Common myeloid progenitor, CD34-positive (primary cell): ENCODE results near the gene RABL6.
A peak's percentile ranks its signal among the peaks of the same experiment; 100 is the strongest.
"Not testable (repeated sequence)": the region's sequence is repeated elsewhere in the genome, so short reads cannot be mapped to it uniquely, and the experiment has no call there.

ENCODE experiments used
- CTCF ChIA-PET: fragments of 350-600 bp; sonication (Branson Sonifier 250); formaldehyde crosslinking; loops from one replicate; lab custom pipeline; 2021; ENCODE audit warnings: antibody characterized with exemption; lab: Charles Lee
- POLR2A ChIA-PET: fragments of 350-600 bp; sonication (Branson Sonifier 250); formaldehyde crosslinking; loops from one replicate; lab custom pipeline; 2021; ENCODE audit warnings: antibody characterized with exemption; lab: Charles Lee
- DNase-seq, 3 donors: peaks; one replicate each; pipeline versions ENCODE4 v3.0.0 to v3.0.0-alpha.2; 2013
- H3K27ac ChIP-seq, 2 experiments: 1 replicate in 1 of 2; 2 replicates in 1 of 2; pipeline ENCODE4 v1.7.0; 2013; ENCODE audit warnings: inconsistent platforms in 2 of 2, low read length in 2 of 2, mild to moderate bottlenecking in 2 of 2, low read depth in 1 of 2, moderate library complexity in 1 of 2; ENCODE audit not compliant: severe bottlenecking in 2 of 2, insufficient read depth in 1 of 2, poor library complexity in 1 of 2
- H3K27me3 ChIP-seq, 5 experiments: replicated peaks in 2 of 5; 1 replicate in 3 of 5; 2 replicates in 2 of 5; pipeline versions ENCODE4 v1.6.1 to v1.7.0; 2013; ENCODE audit warnings: low read length in 4 of 5, mild to moderate bottlenecking in 2 of 5, moderate library complexity in 2 of 5, inconsistent platforms in 1 of 5; ENCODE audit not compliant: insufficient read depth in 5 of 5, control insufficient read depth in 4 of 5
- H3K36me3 ChIP-seq, 4 experiments: 1 replicate in 2 of 4; 2 replicates in 2 of 4; pipeline versions ENCODE4 v1.6.1 to v1.7.0; 2013; ENCODE audit warnings: low read length in 3 of 4, control low read depth in 1 of 4, mild to moderate bottlenecking in 1 of 4; ENCODE audit not compliant: control insufficient read depth in 4 of 4, insufficient read depth in 4 of 4
- H3K4me1 ChIP-seq, 4 experiments: 1 replicate in 3 of 4; 2 replicates in 1 of 4; pipeline versions ENCODE4 v1.6.1 to v1.7.1; 2013; ENCODE audit warnings: low read length in 3 of 4, mild to moderate bottlenecking in 3 of 4, control low read depth in 1 of 4, inconsistent platforms in 1 of 4, moderate library complexity in 1 of 4; ENCODE audit not compliant: control insufficient read depth in 4 of 4, insufficient read depth in 4 of 4; ENCODE audit errors: control extremely low read depth in 1 of 4
- H3K4me3 ChIP-seq, 7 experiments: 1 replicate in 4 of 7; 2 replicates in 3 of 7; pipeline versions ENCODE4 v1.5.1 to v1.7.0; 2013; ENCODE audit warnings: mild to moderate bottlenecking in 7 of 7, low read length in 6 of 7, moderate library complexity in 6 of 7, inconsistent platforms in 2 of 7, low read depth in 2 of 7, control low read depth in 1 of 7; ENCODE audit not compliant: insufficient read depth in 4 of 7, control insufficient read depth in 1 of 7; ENCODE audit errors: extremely low read depth in 1 of 7
- H3K9me3 ChIP-seq, 5 experiments: 1 replicate in 4 of 5; 2 replicates in 1 of 5; pipeline versions ENCODE4 v1.6.1 to v1.7.1; 2013; ENCODE audit warnings: low read length in 4 of 5, mild to moderate bottlenecking in 2 of 5, inconsistent platforms in 1 of 5, low read depth in 1 of 5, moderate library complexity in 1 of 5; ENCODE audit not compliant: control insufficient read depth in 4 of 5, insufficient read depth in 2 of 5; ENCODE audit errors: control extremely low read depth in 1 of 5
- WGBS: methylation state at CpG from one replicate; pipeline ENCODE4 v1.1.5; 2013; ENCODE audit not compliant: insufficient coverage; 5-methylcytosine and 5-hydroxymethylcytosine counted together

RABL6 gene

DNA sequence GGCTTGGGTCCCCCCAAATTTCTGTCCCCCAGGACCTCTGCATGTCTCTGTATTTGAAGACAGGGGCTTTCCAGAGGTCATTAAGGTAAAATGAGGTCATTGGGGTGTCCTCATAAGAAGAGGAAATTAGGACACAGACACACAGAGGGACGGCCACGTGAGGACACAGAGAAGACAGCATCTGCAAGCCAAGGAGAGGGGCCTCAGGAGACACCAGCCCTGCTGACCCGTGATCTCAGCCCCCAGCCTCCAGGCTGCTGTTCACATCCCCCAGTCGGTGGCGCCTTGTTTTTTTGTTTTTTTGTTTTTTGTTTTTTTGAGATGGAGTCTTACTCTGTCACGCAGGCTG lies 12.8 kb upstream of the RABL6 start:
- ChIA-PET CTCF (interaction anchor here (1.7 to 2.0 kb wide), 2 partner anchors 18 to 20 kb away, joined by 4 to 5 read pairs; no protein-coding TSS in a partner anchor), POLR2A (no interaction called here)
- Histone ChIP-seq H3K4me1 (peaks cover 0 to 39% (median 31%) of the 10 kb centered on the region in 4 experiments), H3K36me3 (peaks cover 0 to 17% (median 4%) of the 10 kb centered on the region in 4 experiments), H3K27me3 (peaks cover 0 to 24% (median 5%) of the 10 kb centered on the region in 5 experiments), H3K4me3 (no peak overlapping the region), H3K9me3 (no peaks in the 10 kb centered on the region), H3K27ac (no peak overlapping the region)
- DNase-seq, result no peak
- WGBS, result 95% methylated on average over 4 of the region's 6 CpGs

DNA sequence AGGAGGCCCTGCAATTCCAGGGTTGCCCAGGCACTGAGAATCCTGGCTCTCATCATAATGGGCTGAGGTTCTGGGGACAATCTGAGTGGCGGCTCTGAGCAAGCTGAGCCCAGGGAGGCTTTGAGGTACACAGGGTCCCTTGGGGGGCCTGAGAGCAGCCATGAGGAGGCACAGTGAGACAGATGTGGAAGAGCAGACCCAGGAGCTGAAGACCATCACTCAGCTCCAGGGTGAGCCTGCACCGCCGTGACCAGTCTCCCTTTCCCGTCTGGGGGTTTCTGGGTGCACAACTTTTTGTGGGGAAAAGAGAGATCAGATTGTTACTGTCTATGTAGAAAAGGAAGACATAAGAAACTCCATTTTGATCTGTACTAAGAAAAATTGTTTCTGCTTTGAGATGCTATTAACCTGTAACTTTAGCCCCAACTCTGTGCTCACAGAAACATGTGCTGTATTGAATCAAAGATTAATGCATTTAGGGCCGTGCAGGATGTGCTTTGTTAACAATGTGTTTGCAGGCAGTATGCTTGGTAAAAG lies 11.4 kb upstream of the RABL6 start, which contains the start of gene CCDC183:
TSS of gene CCDC183 (plus strand) at position 101 of the 537 bp plus-strand sequence. CDS start at position 161, 60 bp downstream.
- ChIA-PET POLR2A (no interaction called here), CTCF (interaction anchor here (0.6 to 0.9 kb wide), 2 partner anchors 11 to 251 kb away, joined by 3 read pairs; partner anchors contain the start of gene RABL6)
- 88% methylated on average over 1 of the region's 5 CpGs for WGBS

DNA sequence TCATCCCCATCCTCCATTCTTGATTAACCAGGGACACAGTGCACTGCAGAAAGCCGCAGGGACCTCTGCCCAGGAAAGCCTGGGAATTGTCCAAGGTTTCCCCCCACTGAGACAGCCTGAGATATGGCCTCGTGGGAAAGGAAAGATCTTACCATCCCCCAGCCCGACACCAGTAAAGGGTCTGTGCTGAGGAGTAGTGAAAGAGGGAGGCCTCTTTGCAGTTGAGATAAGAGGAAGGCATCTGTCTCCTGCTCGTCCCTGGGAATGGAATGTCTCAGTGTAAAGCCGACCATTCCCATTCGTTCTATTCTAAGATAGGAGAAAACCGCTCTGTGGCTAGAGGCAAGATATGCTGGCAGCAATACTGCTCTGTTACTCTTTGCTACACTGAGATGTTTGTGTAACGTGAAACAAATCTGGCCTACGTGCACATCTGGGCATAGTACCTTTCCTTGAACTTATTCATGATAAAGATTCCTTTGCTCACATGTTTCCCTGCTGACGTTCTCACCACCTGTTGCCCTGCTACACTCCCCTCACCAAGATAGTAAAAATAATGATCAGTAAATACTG lies 10.9 kb upstream of the RABL6 start:
- peaks cover 0 to 24% (median 5%) of the 10 kb centered on the region in 5 experiments for H3K27me3 ChIP-seq
- CTCF ChIA-PET, H3K27ac ChIP-seq, H3K9me3 ChIP-seq, DNase-seq, H3K4me3 ChIP-seq, POLR2A ChIA-PET: not testable (repeated sequence)
- peaks cover 0 to 17% (median 4%) of the 10 kb centered on the region in 4 experiments for H3K36me3 ChIP-seq
- WGBS, result 50% methylated on average over 9 of the region's 10 CpGs
- peaks cover 0 to 41% (median 34%) of the 10 kb centered on the region in 4 experiments for H3K4me1 ChIP-seq

More for the DNA sequence above, 11.4 kb upstream of the RABL6 start, which contains the start of gene CCDC183:
- H3K4me1 ChIP-seq, result peaks cover 0 to 43% (median 36%) of the 10 kb centered on the region in 4 experiments
- no peak within 1 kb of the TSS for H3K4me3 ChIP-seq
- no peak within 1 kb of the TSS for H3K27ac ChIP-seq
- H3K27me3 ChIP-seq, result peaks cover 0 to 24% (median 5%) of the 10 kb centered on the region in 5 experiments
- H3K9me3 ChIP-seq, result no peaks in the 10 kb centered on the region
- no peak for DNase-seq
- peaks cover 0 to 17% (median 4%) of the 10 kb centered on the region in 4 experiments for H3K36me3 ChIP-seq

- no peak for DNase-seq
- H3K27ac ChIP-seq, result no peak overlapping the region
- 94% methylated on average over 3 of the region's 6 CpGs for WGBS
- H3K9me3 ChIP-seq, result no peaks in the 10 kb centered on the region
- peaks cover 0 to 26% (median 5%) of the 10 kb centered on the region in 5 experiments for H3K27me3 ChIP-seq
- POLR2A ChIA-PET, result no interaction called here
- peaks cover 0 to 27% (median 25%) of the 10 kb centered on the region in 4 experiments for H3K4me1 ChIP-seq
- CTCF ChIA-PET, result interaction anchor here (1.1 kb wide), 1 partner anchor 11 kb away, joined by 4 read pairs; no protein-coding TSS in a partner anchor
- H3K36me3 ChIP-seq, result peaks cover 0 to 2% (median 0%) of the 10 kb centered on the region in 4 experiments
- H3K4me3 ChIP-seq, result no peak overlapping the region
Observed at GRCh38 chr9:136798708-136799078, 9.1 kb upstream of the RABL6 start.

- Histone ChIP-seq H3K4me1 (peaks cover 0 to 27% (median 25%) of the 10 kb centered on the region in 4 experiments), H3K36me3 (peaks cover 0 to 3% (median 0%) of the 10 kb centered on the region in 4 experiments), H3K27ac (no peak overlapping the region), H3K9me3 (no peaks in the 10 kb centered on the region), H3K27me3 (peaks cover 0 to 26% (median 5%) of the 10 kb centered on the region in 5 experiments), H3K4me3 (peak overlapping the region in 5 of 7 experiments; percentile 29 to 79 (median 58))
- CTCF ChIA-PET, result interaction anchor here (1.1 kb wide), 1 partner anchor 12 kb away, joined by 4 read pairs; no protein-coding TSS in a partner anchor
- POLR2A ChIA-PET, result no interaction called here
- WGBS, result 22% methylated on average over 25 of the region's 35 CpGs
- peak in 1 of 3 donors; percentile 28 for DNase-seq
Observed at GRCh38 chr9:136799079-136799853, 8.5 kb upstream of the RABL6 start.

DNA sequence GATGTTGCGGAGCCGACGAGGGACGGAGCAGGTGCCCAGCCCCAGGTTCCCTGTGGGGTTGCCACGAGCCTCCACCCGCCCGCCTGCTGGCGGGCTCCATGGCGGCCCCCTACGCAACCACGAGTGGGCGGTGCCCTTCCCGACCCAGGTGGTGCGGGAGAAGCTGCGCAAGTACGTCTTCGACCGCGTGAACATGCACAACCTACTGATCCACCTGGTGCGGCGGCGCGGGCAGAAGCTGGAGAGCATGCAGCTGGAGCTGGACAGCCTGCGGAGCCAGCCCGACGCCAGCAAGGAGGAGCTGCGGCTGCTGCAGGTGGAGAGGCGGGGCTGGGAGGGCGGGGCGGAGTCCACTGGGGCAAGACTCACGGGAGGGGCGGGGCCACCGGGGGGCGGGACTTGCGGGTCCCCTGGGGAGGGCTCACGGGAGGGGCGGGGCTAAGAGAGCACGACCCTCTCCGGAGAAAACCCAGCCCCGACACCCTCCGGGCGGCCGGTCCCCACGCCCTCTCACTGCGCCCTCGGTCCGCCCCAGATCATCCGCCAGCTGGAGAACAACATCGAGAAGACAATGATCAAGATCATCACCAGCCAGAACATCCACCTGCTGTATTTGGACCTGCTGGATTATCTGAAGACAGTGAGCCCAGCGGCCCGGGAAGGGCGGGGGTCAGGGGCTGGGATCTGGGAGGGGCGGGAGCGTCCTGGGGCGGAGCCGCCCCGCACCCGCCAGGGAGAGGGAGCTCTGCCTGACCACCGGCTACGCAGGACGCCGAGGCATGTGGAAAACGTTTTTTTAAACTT lies 7.7 kb upstream of the RABL6 start:
- WGBS, result 0% methylated on average over 54 of the region's 63 CpGs
- ChIA-PET POLR2A (interaction anchor here (0.7 kb wide), 1 partner anchor 247 kb away, joined by 3 read pairs; no protein-coding TSS in a partner anchor), CTCF (interaction anchor here (0.8 to 1.8 kb wide), 3 partner anchors 8 to 13 kb away, joined by 3 to 4 read pairs (median 3); no protein-coding TSS in a partner anchor)
- peaks cover 0 to 26% (median 5%) of the 10 kb centered on the region in 5 experiments for H3K27me3 ChIP-seq
- no peaks in the 10 kb centered on the region for H3K9me3 ChIP-seq
- H3K4me3 ChIP-seq, result peak overlapping the region; percentile 6 to 79 (median 58)
- H3K27ac ChIP-seq, result peak overlapping the region in 1 of 2 experiments; percentile 14
- DNase-seq, result peak; percentile 90 to 94 (median 92)
- peaks cover 0 to 27% (median 25%) of the 10 kb centered on the region in 4 experiments for H3K4me1 ChIP-seq
- H3K36me3 ChIP-seq, result peaks cover 0 to 8% (median under 1%) of the 10 kb centered on the region in 4 experiments
